ENCODE measurements around the gene SURF2.

The SURF2 gene

DNA sequence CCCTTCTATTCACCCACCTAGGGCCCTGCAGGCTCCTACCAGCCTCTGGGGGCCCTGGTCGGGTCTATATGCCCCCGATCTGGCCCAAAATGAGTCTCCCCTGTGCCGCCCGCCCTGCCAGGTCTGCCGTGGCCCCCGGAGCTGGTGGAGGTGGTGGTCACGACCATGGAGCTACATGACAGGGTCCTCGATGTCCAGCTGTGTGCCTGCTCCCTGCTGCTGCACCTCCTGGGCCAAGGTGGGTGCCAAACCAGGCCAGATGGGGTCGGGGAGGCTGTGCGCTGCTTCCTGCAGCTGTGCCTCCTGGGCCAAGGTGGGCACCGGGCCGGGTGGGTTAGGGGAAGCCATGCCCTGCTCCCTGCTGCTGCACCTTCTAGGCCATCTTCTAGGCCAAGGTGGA is 43.9 kb downstream of the SURF2 start:
- Histone ChIP-seq H3K9ac (ENCODE audit: insufficient read length) (no peak overlapping the region), H3K4me3 (no peak overlapping the region), H3K36me3 (ENCODE audit: insufficient read depth, low read length) (peaks cover 2% of the 10 kb centered on the region), H3K9me3 (ENCODE audit: low read depth, low read length) (no peaks in the 10 kb centered on the region), H3K27ac (no peak overlapping the region)
- DNase-seq (ENCODE audit: low read depth, low spot score), result no peak
- no peak for TF ChIP-seq FOXP2 (optimal IDR thresholded peaks at IDR 0.05; ENCODE audit: control extremely low read depth, extremely low read length, insufficient read depth)
- peak; percentile 22; the same call in 1 of the 2 replicates for TF ChIP-seq POLR2AphosphoS5 (IDR thresholded peaks at IDR 0.05; ENCODE audit: borderline replicate concordance, low read depth, low read length)

DNA sequence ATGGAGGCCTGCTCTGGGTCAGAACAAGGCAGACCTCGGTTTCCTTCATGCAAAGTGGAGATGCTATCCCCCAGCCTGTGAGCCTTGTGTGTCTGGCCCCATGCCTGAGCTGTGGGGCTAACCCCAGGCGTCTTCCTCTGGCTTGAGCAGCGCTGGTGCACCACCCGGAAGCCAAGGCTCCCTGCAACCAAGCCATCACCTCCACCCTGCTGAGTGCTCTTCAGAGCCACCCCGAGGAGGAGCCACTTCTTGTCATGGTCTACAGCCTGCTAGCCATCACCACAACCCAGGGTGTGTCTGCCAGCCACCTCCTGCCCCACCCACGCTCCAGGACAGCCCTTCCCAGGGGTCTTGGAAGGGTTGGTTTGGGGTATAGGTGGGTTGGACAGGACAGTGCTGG is 45.2 kb downstream of the SURF2 start:
- no peaks in the 10 kb centered on the region for H3K9me3 ChIP-seq (ENCODE audit: low read depth, low read length)
- no peak for DNase-seq (ENCODE audit: low read depth, low spot score)
- H3K36me3 ChIP-seq (ENCODE audit: insufficient read depth, low read length), result peaks cover 15% of the 10 kb centered on the region
- no peak overlapping the region for H3K27ac ChIP-seq
- no peak overlapping the region for H3K4me3 ChIP-seq
- TF ChIP-seq POLR2AphosphoS5 (IDR thresholded peaks at IDR 0.05; ENCODE audit: borderline replicate concordance, low read depth, low read length), result no peak; the same call in 1 of the 2 replicates
- no peak for TF ChIP-seq EZH2 (IDR thresholded peaks at IDR 0.05)
- TF ChIP-seq FOXP2 (optimal IDR thresholded peaks at IDR 0.05; ENCODE audit: control extremely low read depth, extremely low read length, insufficient read depth), result no peak
- no peak overlapping the region for H3K9ac ChIP-seq (ENCODE audit: insufficient read length)

DNA sequence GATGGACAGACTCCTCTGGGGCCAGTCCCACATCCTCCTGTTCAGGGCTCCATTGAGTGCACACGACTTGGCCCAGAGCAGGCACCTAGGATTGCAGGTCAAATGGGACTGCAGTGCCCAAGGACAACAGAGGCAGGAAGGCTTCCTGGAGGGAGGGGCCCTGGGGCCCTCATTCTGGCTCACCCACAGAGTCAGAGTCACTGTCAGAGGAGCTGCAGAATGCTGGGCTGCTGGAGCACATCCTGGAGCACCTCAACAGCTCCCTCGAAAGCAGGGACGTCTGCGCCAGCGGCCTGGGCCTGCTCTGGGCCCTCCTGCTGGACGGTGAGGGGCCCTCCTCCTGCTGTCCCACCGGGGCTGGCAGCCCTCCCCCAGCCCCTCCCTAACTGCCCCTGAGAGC is 46.3 kb downstream of the SURF2 start:
- H3K27ac ChIP-seq, result no peak overlapping the region
- H3K9ac ChIP-seq (ENCODE audit: insufficient read length), result no peak overlapping the region
- H3K4me3 ChIP-seq, result no peak overlapping the region
- no peaks in the 10 kb centered on the region for H3K9me3 ChIP-seq (ENCODE audit: low read depth, low read length)
- H3K36me3 ChIP-seq (ENCODE audit: insufficient read depth, low read length), result peaks cover 26% of the 10 kb centered on the region
- TF ChIP-seq POLR2AphosphoS5 (IDR thresholded peaks at IDR 0.05; ENCODE audit: borderline replicate concordance, low read depth, low read length) (no peak), EZH2 (IDR thresholded peaks at IDR 0.05) (no peak), FOXP2 (optimal IDR thresholded peaks at IDR 0.05; ENCODE audit: control extremely low read depth, extremely low read length, insufficient read depth) (no peak)
- no peak for DNase-seq (ENCODE audit: low read depth, low spot score)

DNA sequence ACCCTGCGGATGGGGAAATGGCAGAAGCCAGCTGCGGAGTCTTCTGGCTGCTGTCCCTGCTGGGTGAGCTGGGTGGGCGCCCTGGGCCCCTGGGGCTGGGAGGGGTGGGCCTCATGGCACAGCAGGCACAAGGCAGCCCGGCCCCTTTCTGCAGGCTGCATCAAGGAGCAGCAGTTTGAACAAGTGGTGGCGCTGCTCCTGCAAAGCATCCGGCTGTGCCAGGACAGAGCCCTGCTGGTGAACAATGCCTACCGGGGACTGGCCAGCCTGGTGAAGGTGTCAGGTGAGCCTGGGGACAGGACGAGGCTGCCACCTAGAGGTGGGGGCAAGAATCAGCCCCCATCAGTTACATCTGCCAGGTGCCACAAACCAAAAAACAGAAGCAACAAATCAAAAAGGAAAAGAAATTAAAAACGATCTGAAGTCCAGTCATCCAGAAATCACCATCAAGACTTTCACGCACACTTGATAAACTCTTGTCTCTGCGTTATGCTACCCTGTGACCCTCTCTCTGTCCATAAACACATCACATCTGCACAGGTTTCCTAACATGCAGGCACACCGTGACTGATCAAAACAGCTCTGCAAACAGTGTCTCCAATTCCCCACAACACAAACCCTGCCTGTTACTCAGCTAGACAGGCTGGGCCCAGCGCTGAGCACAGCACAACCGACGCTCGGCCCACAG is 47.6 kb downstream of the SURF2 start:
- no peak overlapping the region for H3K9ac ChIP-seq (ENCODE audit: insufficient read length)
- H3K9me3 ChIP-seq (ENCODE audit: low read depth, low read length), result no peaks in the 10 kb centered on the region
- no peak overlapping the region for H3K27ac ChIP-seq
- TF ChIP-seq FOXP2 (optimal IDR thresholded peaks at IDR 0.05; ENCODE audit: control extremely low read depth, extremely low read length, insufficient read depth), result no peak
- no peak for TF ChIP-seq EZH2 (IDR thresholded peaks at IDR 0.05)
- TF ChIP-seq POLR2AphosphoS5 (IDR thresholded peaks at IDR 0.05; ENCODE audit: borderline replicate concordance, low read depth, low read length), result no peak
- no peak for DNase-seq (ENCODE audit: low read depth, low spot score)
- peaks cover 35% of the 10 kb centered on the region for H3K36me3 ChIP-seq (ENCODE audit: insufficient read depth, low read length)
- H3K4me3 ChIP-seq, result no peak overlapping the region

DNA sequence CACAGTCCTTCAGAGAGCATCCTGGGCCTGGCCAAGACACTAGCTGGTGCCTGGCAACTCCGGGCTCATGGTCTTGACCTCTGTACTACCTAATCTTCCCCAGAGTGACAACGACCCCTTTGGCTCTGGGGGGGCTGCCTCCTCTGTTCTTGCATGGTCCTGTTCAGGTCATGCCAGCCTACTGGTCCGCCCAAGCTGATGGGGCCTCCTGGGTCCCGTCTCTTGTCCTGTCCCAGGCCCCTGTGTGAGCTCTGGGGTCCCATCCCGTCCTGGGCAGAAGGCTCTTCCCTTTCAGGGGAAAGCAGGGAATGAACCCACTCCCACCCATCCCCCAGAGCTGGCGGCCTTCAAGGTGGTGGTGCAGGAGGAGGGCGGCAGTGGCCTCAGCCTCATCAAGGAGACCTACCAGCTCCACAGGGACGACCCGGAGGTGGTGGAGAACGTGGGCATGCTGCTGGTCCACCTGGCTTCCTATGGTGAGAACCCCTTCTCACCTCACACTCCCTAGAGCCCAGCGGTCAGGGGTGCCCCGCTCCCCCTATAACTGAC is 48.2 kb downstream of the SURF2 start:
- TF ChIP-seq EZH2 (IDR thresholded peaks at IDR 0.05), result no peak
- no peak for TF ChIP-seq FOXP2 (optimal IDR thresholded peaks at IDR 0.05; ENCODE audit: control extremely low read depth, extremely low read length, insufficient read depth)
- no peak for TF ChIP-seq POLR2AphosphoS5 (IDR thresholded peaks at IDR 0.05; ENCODE audit: borderline replicate concordance, low read depth, low read length)
- H3K9ac ChIP-seq (ENCODE audit: insufficient read length), result no peak overlapping the region
- H3K4me3 ChIP-seq, result no peak overlapping the region
- no peaks in the 10 kb centered on the region for H3K9me3 ChIP-seq (ENCODE audit: low read depth, low read length)
- H3K27ac ChIP-seq, result no peak overlapping the region
- H3K36me3 ChIP-seq (ENCODE audit: insufficient read depth, low read length), result peaks cover 36% of the 10 kb centered on the region
- DNase-seq (ENCODE audit: low read depth, low spot score), result no peak

DNA sequence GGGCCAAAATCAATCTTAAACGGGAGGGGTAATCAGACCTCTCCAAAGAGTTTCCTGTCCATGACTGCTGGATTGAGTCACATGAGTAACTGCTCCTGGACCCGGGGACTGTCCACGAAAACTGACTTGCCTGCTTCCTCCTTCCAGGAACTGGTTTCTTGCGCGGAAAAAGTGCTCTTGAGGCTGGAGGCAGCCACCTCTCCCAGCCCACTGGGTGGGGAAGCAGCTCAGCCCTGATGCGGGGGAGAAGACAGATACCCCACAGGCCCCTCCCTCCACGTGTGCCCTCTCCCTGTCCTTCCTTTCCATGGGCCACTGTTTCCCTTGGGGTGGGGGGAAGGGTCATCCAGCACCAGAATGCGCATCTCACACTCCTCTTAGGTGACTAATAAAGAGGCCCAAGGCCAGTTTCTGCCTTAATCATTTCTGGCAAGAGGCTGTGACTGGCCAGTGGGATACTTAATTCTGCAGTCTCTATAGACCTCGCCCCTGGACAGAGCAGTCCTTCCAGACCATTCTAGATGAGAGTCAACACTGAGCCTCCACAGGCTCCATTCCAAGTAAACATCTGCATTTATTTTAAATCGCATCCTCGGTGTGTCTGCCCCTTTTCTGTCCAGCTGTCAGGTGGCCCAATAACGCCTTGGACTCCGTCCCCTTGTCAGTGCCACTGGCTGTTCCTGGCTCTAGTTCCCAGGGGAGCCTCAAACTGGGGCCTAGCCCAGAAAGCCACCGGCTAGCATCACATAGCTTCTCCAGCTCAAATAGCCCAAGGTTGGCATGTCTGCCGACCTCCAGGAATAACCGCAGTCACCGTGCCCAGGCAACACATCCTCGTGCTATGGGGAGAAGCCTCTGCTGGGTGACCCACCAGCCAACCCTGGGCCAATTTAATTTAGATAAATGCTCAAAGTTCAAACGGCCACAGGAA is 49.4 kb downstream of the SURF2 start:
- H3K9ac ChIP-seq (ENCODE audit: insufficient read length), result no peak overlapping the region
- TF ChIP-seq EZH2 (IDR thresholded peaks at IDR 0.05) (no peak), FOXP2 (optimal IDR thresholded peaks at IDR 0.05; ENCODE audit: control extremely low read depth, extremely low read length, insufficient read depth) (no peak), POLR2AphosphoS5 (IDR thresholded peaks at IDR 0.05; ENCODE audit: borderline replicate concordance, low read depth, low read length) (no peak)
- no peak overlapping the region for H3K4me3 ChIP-seq
- H3K27ac ChIP-seq, result no peak overlapping the region
- DNase-seq (ENCODE audit: low read depth, low spot score), result no peak
- H3K9me3 ChIP-seq (ENCODE audit: low read depth, low read length), result no peaks in the 10 kb centered on the region
- H3K36me3 ChIP-seq (ENCODE audit: insufficient read depth, low read length), result peaks cover 49% of the 10 kb centered on the region

DNA sequence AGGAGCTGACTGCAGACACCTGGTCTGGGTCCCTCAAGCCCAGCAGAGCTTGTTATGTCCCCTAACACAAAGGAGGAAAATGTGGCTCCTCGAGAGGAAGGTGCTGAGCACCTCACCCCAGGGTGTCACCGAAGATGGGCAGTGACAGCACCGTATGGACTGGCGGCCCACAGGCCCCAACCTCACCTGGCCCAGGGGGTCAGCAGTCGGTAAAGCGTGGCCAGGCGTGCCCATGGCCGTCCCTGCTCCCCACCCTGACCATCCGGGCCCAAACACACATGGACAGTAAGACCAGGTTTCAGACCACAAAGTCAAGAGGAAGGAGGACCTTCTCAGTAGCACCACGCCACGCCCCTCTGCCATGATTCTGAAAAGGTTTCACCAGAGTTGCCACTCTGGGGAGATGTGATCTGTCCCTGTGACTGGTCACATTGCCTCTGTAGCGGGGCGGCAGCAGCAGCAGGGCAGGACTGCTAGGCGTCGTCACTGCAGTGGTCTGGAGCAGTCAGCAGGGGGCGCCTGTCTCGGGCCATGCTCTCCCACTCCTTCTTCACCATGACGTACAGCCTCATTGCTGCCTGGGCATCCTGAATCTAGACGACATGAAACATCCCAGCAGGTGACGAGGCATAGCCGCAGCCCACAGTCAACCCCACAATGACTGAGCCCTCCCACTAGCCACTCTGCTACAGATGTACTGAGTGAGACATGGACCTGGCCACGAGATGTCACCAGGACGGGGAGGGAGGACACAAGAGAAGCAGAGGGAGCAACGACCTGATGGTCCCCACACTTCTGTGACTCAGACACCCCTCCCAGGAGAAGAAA is 50.3 kb downstream of the SURF2 start:
- Histone ChIP-seq H3K27ac (no peak overlapping the region), H3K9me3 (ENCODE audit: low read depth, low read length) (no peaks in the 10 kb centered on the region), H3K9ac (ENCODE audit: insufficient read length) (no peak overlapping the region), H3K36me3 (ENCODE audit: insufficient read depth, low read length) (peaks cover 56% of the 10 kb centered on the region), H3K4me3 (no peak overlapping the region)
- no peak for DNase-seq (ENCODE audit: low read depth, low spot score)
- TF ChIP-seq POLR2AphosphoS5 (IDR thresholded peaks at IDR 0.05; ENCODE audit: borderline replicate concordance, low read depth, low read length), result no peak
- TF ChIP-seq FOXP2 (optimal IDR thresholded peaks at IDR 0.05; ENCODE audit: control extremely low read depth, extremely low read length, insufficient read depth), result no peak
- no peak for TF ChIP-seq EZH2 (IDR thresholded peaks at IDR 0.05)
